Fibroblast of gingiva (primary cell): ENCODE measurements around the gene HSF2.

Experiments used
- DNase-seq: peaks from one replicate; pipeline ENCODE4 v3.0.0-alpha.2; 2011; ENCODE audit warnings: low read depth

Gene HSF2

GRCh38 chr6:122399348-122400120 lies at the start of gene HSF2:
HSF2 (plus strand) TSS chr6:122399652; CDS start chr6:122399738, 86 bp downstream.
- peak; percentile 99 for DNase-seq

- DNase-seq = no peak
Observed at GRCh38 chr6:122352981-122353664, 46.3 kb upstream of the HSF2 start.

GRCh38 chr6:122360809-122361208 lies 38.6 kb upstream of the HSF2 start:
- DNase-seq = no peak

GRCh38 chr6:122361314-122361979 lies 38.0 kb upstream of the HSF2 start:
- DNase-seq = no peak

GRCh38 chr6:122363769-122364483 lies 35.5 kb upstream of the HSF2 start:
- DNase-seq = no peak

- DNase-seq = no peak
Observed at GRCh38 chr6:122365775-122366403, 33.6 kb upstream of the HSF2 start.

GRCh38 chr6:122367171-122367570 lies 32.3 kb upstream of the HSF2 start:
- no peak for DNase-seq

- no peak for DNase-seq
Observed at GRCh38 chr6:122369536-122369935, 29.9 kb upstream of the HSF2 start.

GRCh38 chr6:122372647-122373046 lies 26.8 kb upstream of the HSF2 start:
- no peak for DNase-seq

GRCh38 chr6:122374307-122374706 lies 25.1 kb upstream of the HSF2 start:
- no peak for DNase-seq

- DNase-seq = no peak
Observed at GRCh38 chr6:122376246-122376645, 23.2 kb upstream of the HSF2 start.

- peak; percentile 76 for DNase-seq
Observed at GRCh38 chr6:122381494-122382265, 17.8 kb upstream of the HSF2 start.

GRCh38 chr6:122385857-122386612 lies 13.4 kb upstream of the HSF2 start:
- no peak for DNase-seq

GRCh38 chr6:122388945-122389344 lies 10.5 kb upstream of the HSF2 start:
- DNase-seq = no peak

- no peak for DNase-seq
Observed at GRCh38 chr6:122389704-122390372, 9.6 kb upstream of the HSF2 start.

- no peak for DNase-seq
Observed at GRCh38 chr6:122392564-122393350, 6.7 kb upstream of the HSF2 start.

- no peak for DNase-seq
Observed at GRCh38 chr6:122393351-122393896, 6.0 kb upstream of the HSF2 start.

- no peak for DNase-seq
Observed at GRCh38 chr6:122394016-122394415, 5.4 kb upstream of the HSF2 start.

- no peak for DNase-seq
Observed at GRCh38 chr6:122399055-122399347, 451 bp upstream of the HSF2 start.
